Peyer's patch (tissue), 4 donors: ENCODE results near the gene OSBPL6. TPM values are rescaled to one million over a fixed set of nuclear protein-coding genes. Genes with fewer than 3 reads are reported as not detected.
"Not testable (repeated sequence)": the region's sequence is repeated elsewhere in the genome, so short reads cannot be mapped to it uniquely, and the experiment has no call there.

Experiments used
- DNase-seq, 3 donors: peaks; one replicate each; pipeline ENCODE4 v3.0.0-alpha.2; 2017 to 2019
- H3K27ac ChIP-seq, 4 donors: fragments of 200-600 bp; sonication (generic); one replicate each; pipeline ENCODE4 v1.5.1; 2016 to 2019
- H3K27me3 ChIP-seq, 2 donors: fragments of 200-600 bp; sonication (generic); one replicate each; pipeline ENCODE4 v1.5.1; 2019
- H3K36me3 ChIP-seq, 3 donors: fragments of 200-600 bp; sonication (generic); one replicate each; pipeline ENCODE4 v1.5.1; 2016 to 2019
- H3K4me1 ChIP-seq, 4 donors: fragments of 200-600 bp; sonication (generic); one replicate each; pipeline ENCODE4 v1.5.1; 2016 to 2019
- H3K4me3 ChIP-seq, 4 donors: fragments of 200-600 bp; sonication (generic); 1 replicate in 3 of 4; 2 replicates in 1 of 4; pipeline ENCODE4 v1.5.1; 2016 to 2019; ENCODE audit warnings: mild to moderate bottlenecking in 1 of 4
- H3K9me3 ChIP-seq, 4 donors: fragments of 200-600 bp; sonication (generic); one replicate each; pipeline ENCODE4 v1.5.1; 2016 to 2019; ENCODE audit warnings: mild to moderate bottlenecking in 1 of 4
- CTCF ChIP-seq, 6 experiments: fragments of 450-650 bp in 4 of 6; fragments of 200-600 bp in 2 of 6; sonication (generic) in 1 of 6; IDR thresholded peaks; one replicate each; pipeline ENCODE4 v1.5.1; 2017 to 2019; ENCODE audit warnings: antibody characterized with exemption in 6 of 6, mild to moderate bottlenecking in 3 of 6, moderate library complexity in 1 of 6
- POLR2A ChIP-seq, 2 donors: fragments of 450-650 bp; IDR thresholded peaks; one replicate each; pipeline ENCODE4 v1.5.1; 2017; ENCODE audit warnings: antibody characterized with exemption in 2 of 2, mild to moderate bottlenecking in 2 of 2, moderate library complexity in 2 of 2
- total RNA-seq, 4 donors: library from RNA; depleted of rRNA; stranded (reverse); fragments of >200 nt; gene quantifications; one replicate each; pipeline ENCODE4 v1.1.0, GENCODE V29; 2016

OSBPL6 gene
- total RNA-seq, 4 donors from 2014 or later = 3.4 to 14.9 (median 4.9) TPM

GRCh38 chr2:178409261-178409660, 214.9 kb downstream of the OSBPL6 start:
- H3K9me3 ChIP-seq = no peaks in the 10 kb centered on the region
- H3K4me3 ChIP-seq = no peak overlapping the region
- no peaks in the 10 kb centered on the region for H3K4me1 ChIP-seq
- no peaks in the 10 kb centered on the region for H3K36me3 ChIP-seq
- no peaks in the 10 kb centered on the region for H3K27me3 ChIP-seq
- TF ChIP-seq POLR2A (IDR thresholded peaks at IDR 0.05) (no peak), CTCF (IDR thresholded peaks at IDR 0.05) (no peak)
- H3K27ac ChIP-seq = no peak overlapping the region
- no peak for DNase-seq

- Histone ChIP-seq H3K4me3 (no peak overlapping the region), H3K9me3 (no peaks in the 10 kb centered on the region), H3K27ac (no peak overlapping the region), H3K36me3 (no peaks in the 10 kb centered on the region), H3K4me1 (no peaks in the 10 kb centered on the region), H3K27me3 (no peaks in the 10 kb centered on the region)
- no peak for TF ChIP-seq POLR2A (IDR thresholded peaks at IDR 0.05)
- TF ChIP-seq CTCF (IDR thresholded peaks at IDR 0.05) = no peak
- DNase-seq = peak in 2 of 3 donors; percentile 62 to 74
These were observed 217.7 kb downstream of the OSBPL6 start for GRCh38 chr2:178412047-178412446.

- not testable (repeated sequence) for DNase-seq, H3K4me1 ChIP-seq, H3K36me3 ChIP-seq, H3K27me3 ChIP-seq, H3K4me3 ChIP-seq, H3K27ac ChIP-seq, H3K9me3 ChIP-seq
These were observed 218.1 kb downstream of the OSBPL6 start for GRCh38 chr2:178412453-178412852.

GRCh38 chr2:178413472-178414265, 219.4 kb downstream of the OSBPL6 start:
- Histone ChIP-seq H3K4me3 (peak overlapping the region; percentile 48 to 69 (median 61)), H3K36me3 (no peaks in the 10 kb centered on the region)

GRCh38 chr2:178414266-178415247, 220.2 kb downstream of the OSBPL6 start:
- Histone ChIP-seq H3K27ac (peak overlapping the region; percentile 76 to 95 (median 78)), H3K4me3 (peak overlapping the region; percentile 48 to 69 (median 61))

More at GRCh38 chr2:178413472-178414265, 219.4 kb downstream of the OSBPL6 start:
- Histone ChIP-seq H3K27ac (peak overlapping the region; percentile 76 to 95 (median 78)), H3K4me1 (no peaks in the 10 kb centered on the region), H3K9me3 (no peaks in the 10 kb centered on the region), H3K27me3 (no peaks in the 10 kb centered on the region)
- TF ChIP-seq CTCF (IDR thresholded peaks at IDR 0.05) = peak in 1 of 6 experiments; percentile 1
- no peak for TF ChIP-seq POLR2A (IDR thresholded peaks at IDR 0.05)
- peak; percentile 72 to 87 (median 80) for DNase-seq

More at GRCh38 chr2:178414266-178415247, 220.2 kb downstream of the OSBPL6 start:
- DNase-seq = peak; percentile 77 to 94 (median 88)
- Histone ChIP-seq H3K27me3 (no peaks in the 10 kb centered on the region), H3K4me1 (no peaks in the 10 kb centered on the region), H3K36me3 (no peaks in the 10 kb centered on the region), H3K9me3 (no peaks in the 10 kb centered on the region)
- no peak for TF ChIP-seq POLR2A (IDR thresholded peaks at IDR 0.05)
- TF ChIP-seq CTCF (IDR thresholded peaks at IDR 0.05) = peak; percentile 77 to 86 (median 82)
